NT2/D1 (cell line): ENCODE results near the gene CYP3A5.

Experiments used
- DNase-seq: peaks from one replicate; pipeline ENCODE4 v3.0.0-alpha.2; 2011; ENCODE audit warnings: low read depth, low spot score
- H3K27me3 ChIP-seq: 2 replicates; pipeline ENCODE4 v1.6.0; 2011; ENCODE audit warnings: mild to moderate bottlenecking; ENCODE audit not compliant: insufficient read length, insufficient read depth
- H3K36me3 ChIP-seq: 2 replicates; pipeline ENCODE4 v1.6.1; 2011; ENCODE audit warnings: mild to moderate bottlenecking, low read length, mixed read lengths; ENCODE audit not compliant: insufficient read depth, insufficient read length
- H3K4me1 ChIP-seq: 2 replicates; pipeline ENCODE4 v1.5.1; 2011; ENCODE audit not compliant: insufficient read depth, insufficient read length
- H3K4me3 ChIP-seq: 2 replicates; pipeline ENCODE4 v1.5.1; 2011; ENCODE audit warnings: low read depth; ENCODE audit not compliant: insufficient read length
- H3K9ac ChIP-seq: 2 replicates; pipeline ENCODE4 v1.6.0; 2011; ENCODE audit warnings: low read depth; ENCODE audit not compliant: insufficient read length
- H3K9me3 ChIP-seq: 2 replicates; pipeline ENCODE4 v1.5.1; 2011; ENCODE audit warnings: mild to moderate bottlenecking, low read length; ENCODE audit not compliant: insufficient read depth
- SUZ12 ChIP-seq: IDR thresholded peaks from 2 replicates; pipeline ENCODE4 v1.6.1; 2011; ENCODE audit not compliant: insufficient read length, insufficient read depth; ENCODE audit errors: extremely low read depth
- YY1 ChIP-seq: IDR thresholded peaks from 2 replicates; pipeline ENCODE4 v1.6.1; 2011; ENCODE audit not compliant: insufficient read length, insufficient read depth
- ZNF274 ChIP-seq: IDR thresholded peaks from 2 replicates; pipeline ENCODE4 v1.6.1; 2011; ENCODE audit warnings: mild to moderate bottlenecking, low read depth, low read length

CYP3A5 gene

GRCh38 chr7:99631295-99632109 lies 48.3 kb downstream of the CYP3A5 start:
- peak; percentile 42 for DNase-seq
- TF ChIP-seq ZNF274, result no peak
- TF ChIP-seq YY1, result no peak
- TF ChIP-seq SUZ12, result no peak
- H3K9me3 ChIP-seq, result no peaks in the 10 kb centered on the region

GRCh38 chr7:99629643-99630042 lies 50.2 kb downstream of the CYP3A5 start:
- TF ChIP-seq YY1 (no peak), SUZ12 (no peak), ZNF274 (no peak)
- Histone ChIP-seq H3K9ac (no peak overlapping the region), H3K4me3 (no peak overlapping the region), H3K9me3 (no peaks in the 10 kb centered on the region), H3K27me3 (no peaks in the 10 kb centered on the region), H3K4me1 (peaks cover 9% of the 10 kb centered on the region), H3K36me3 (peaks cover 82% of the 10 kb centered on the region)
- DNase-seq, result no peak

More at GRCh38 chr7:99631295-99632109, 48.3 kb downstream of the CYP3A5 start:
- no peak overlapping the region for H3K9ac ChIP-seq
- H3K27me3 ChIP-seq, result no peaks in the 10 kb centered on the region
- H3K4me3 ChIP-seq, result no peak overlapping the region
- H3K4me1 ChIP-seq, result peaks cover 9% of the 10 kb centered on the region
- peaks cover 63% of the 10 kb centered on the region for H3K36me3 ChIP-seq

- Histone ChIP-seq H3K9me3 (no peaks in the 10 kb centered on the region), H3K9ac (peak overlapping the region; percentile 28), H3K27me3 (no peaks in the 10 kb centered on the region), H3K36me3 (peaks cover 88% of the 10 kb centered on the region), H3K4me1 (peaks cover 9% of the 10 kb centered on the region), H3K4me3 (no peak overlapping the region)
- DNase-seq, result no peak
- TF ChIP-seq ZNF274, result no peak
- TF ChIP-seq YY1, result no peak
- TF ChIP-seq SUZ12, result no peak
Observed at GRCh38 chr7:99628471-99629465, 51.0 kb downstream of the CYP3A5 start.

GRCh38 chr7:99627513-99627912 lies 52.3 kb downstream of the CYP3A5 start:
- DNase-seq, result no peak
- TF ChIP-seq YY1 (no peak), SUZ12 (no peak), ZNF274 (no peak)
- Histone ChIP-seq H3K4me1 (peaks cover 9% of the 10 kb centered on the region), H3K9me3 (no peaks in the 10 kb centered on the region), H3K36me3 (peaks cover 90% of the 10 kb centered on the region), H3K9ac (no peak overlapping the region), H3K4me3 (no peak overlapping the region), H3K27me3 (no peaks in the 10 kb centered on the region)

- peaks cover 92% of the 10 kb centered on the region for H3K36me3 ChIP-seq
- no peak for DNase-seq
- peaks cover 9% of the 10 kb centered on the region for H3K4me1 ChIP-seq
- H3K27me3 ChIP-seq, result no peaks in the 10 kb centered on the region
- no peak for TF ChIP-seq YY1
- TF ChIP-seq SUZ12, result no peak
- no peak for TF ChIP-seq ZNF274
- H3K9me3 ChIP-seq, result no peaks in the 10 kb centered on the region
- H3K9ac ChIP-seq, result no peak overlapping the region
- no peak overlapping the region for H3K4me3 ChIP-seq
Observed at GRCh38 chr7:99626661-99627060, 53.1 kb downstream of the CYP3A5 start.

- TF ChIP-seq SUZ12 (no peak), ZNF274 (no peak), YY1 (no peak)
- H3K4me1 ChIP-seq, result peaks cover 9% of the 10 kb centered on the region
- no peaks in the 10 kb centered on the region for H3K27me3 ChIP-seq
- H3K9me3 ChIP-seq, result no peaks in the 10 kb centered on the region
- H3K4me3 ChIP-seq, result no peak overlapping the region
- DNase-seq, result no peak
- no peak overlapping the region for H3K9ac ChIP-seq
- peaks cover 93% of the 10 kb centered on the region for H3K36me3 ChIP-seq
Observed at GRCh38 chr7:99625961-99626360, 53.8 kb downstream of the CYP3A5 start.

- H3K9ac ChIP-seq, result no peak overlapping the region
- no peaks in the 10 kb centered on the region for H3K9me3 ChIP-seq
- H3K4me1 ChIP-seq, result peaks cover 9% of the 10 kb centered on the region
- H3K4me3 ChIP-seq, result no peak overlapping the region
- H3K27me3 ChIP-seq, result no peaks in the 10 kb centered on the region
- TF ChIP-seq YY1 (no peak), ZNF274 (no peak), SUZ12 (no peak)
- H3K36me3 ChIP-seq, result peaks cover 93% of the 10 kb centered on the region
- DNase-seq, result no peak
Observed at GRCh38 chr7:99625321-99625720, 54.5 kb downstream of the CYP3A5 start.
